HG02759 (cell line): ENCODE results near the gene NR4A2.

ENCODE experiments used
- ATAC-seq: cut with Tn5 transposase; IDR thresholded peaks from one replicate; pipeline ENCODE4 v1.9.1; 2021; ENCODE audit warnings: mild to moderate bottlenecking, moderate library complexity; ENCODE audit not compliant: unreplicated experiment

Gene NR4A2

DNA sequence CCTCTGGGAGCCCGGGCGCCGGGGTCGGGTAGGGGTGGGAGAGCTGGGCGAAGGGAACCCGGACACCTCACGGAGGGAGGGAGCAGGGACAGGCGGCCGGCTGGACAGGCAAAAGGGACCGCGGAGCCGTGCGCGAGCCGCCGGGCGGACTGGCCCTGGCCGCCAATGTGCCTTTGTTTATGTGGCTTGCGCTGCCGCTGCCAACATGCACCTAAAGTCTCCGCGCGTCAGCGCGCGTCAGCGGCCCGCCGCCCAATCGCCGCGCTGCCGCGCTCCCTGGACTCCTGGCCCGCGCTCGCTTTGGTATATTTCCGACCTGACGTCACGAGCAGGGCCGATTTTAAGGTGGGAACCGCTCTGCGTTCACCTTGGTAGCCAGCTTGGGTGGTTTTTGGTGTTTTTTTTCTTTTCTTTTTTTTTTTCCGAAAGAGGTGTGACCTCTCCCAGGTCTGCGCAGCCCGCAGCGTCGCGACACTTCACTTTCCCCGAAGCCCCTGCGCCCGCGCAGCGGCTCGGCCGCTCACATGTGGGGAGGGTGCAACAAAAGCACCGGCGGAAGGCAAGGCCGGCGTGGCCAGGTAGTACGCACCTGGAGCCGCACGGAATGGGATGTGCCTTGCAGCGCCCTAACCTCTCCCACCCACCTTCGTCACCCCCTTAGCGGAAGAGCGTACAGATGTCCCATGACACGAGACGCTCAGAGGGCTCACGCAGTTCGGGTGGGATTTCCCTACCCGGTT, at the start of gene NR4A2:
Gene NR4A2 (minus strand): TSS at position 188 of the 740 bp plus-strand sequence. CDS start 2,535 bp downstream, outside the sequence.
- ATAC-seq, result peak; percentile 72

- ATAC-seq, result peak; percentile 88
These were observed 47.7 kb upstream of the NR4A2 start for GRCh38 chr2:156380117-156380645.

DNA sequence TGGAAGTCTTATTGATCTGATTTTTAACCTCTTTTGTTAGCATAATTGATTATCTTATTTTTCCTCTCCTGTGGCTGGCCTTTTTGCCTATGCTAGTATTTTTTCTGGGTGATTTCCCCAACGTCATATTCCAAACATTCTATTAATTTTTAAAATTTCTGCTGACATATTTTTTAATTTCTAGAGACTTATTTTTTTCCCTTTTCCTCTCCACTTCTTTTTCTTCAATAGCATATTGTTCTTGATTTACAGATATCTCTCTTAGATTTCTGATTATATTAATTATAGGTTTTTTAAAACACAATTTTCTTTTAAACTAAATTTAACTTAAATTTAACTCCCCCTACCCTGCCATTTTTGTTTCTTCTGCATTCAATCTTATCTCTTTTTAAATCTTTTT, 47.2 kb upstream of the NR4A2 start:
- no peak for ATAC-seq

GRCh38 chr2:156379071-156379470, 46.5 kb upstream of the NR4A2 start:
- ATAC-seq, result no peak

DNA sequence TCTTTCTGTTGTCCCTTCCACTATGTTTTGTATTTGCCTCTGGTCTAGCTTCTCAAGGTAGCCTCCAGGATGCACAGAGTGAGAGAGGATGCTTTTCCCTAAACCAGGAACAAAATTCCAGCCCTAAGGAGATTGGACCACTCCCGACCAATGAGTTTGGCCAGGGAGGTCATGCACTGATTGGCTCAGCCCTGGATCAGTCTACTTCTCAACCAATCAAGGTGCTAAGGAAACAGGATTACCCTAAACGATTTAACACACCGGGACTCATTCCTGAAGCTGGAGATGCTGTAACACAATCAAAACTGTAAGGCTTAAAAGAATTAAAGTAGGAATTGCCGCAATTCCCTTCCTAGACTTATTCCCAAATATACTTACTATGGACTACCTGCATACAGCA, 34.2 kb upstream of the NR4A2 start:
- no peak for ATAC-seq

GRCh38 chr2:156363141-156363540, 30.6 kb upstream of the NR4A2 start:
- ATAC-seq, result no peak

- ATAC-seq, result no peak
These were observed 23.7 kb upstream of the NR4A2 start for GRCh38 chr2:156356014-156356754.

- ATAC-seq, result no peak
These were observed 20.4 kb upstream of the NR4A2 start for GRCh38 chr2:156352911-156353310.

GRCh38 chr2:156350374-156351142, 18.0 kb upstream of the NR4A2 start:
- no peak for ATAC-seq

DNA sequence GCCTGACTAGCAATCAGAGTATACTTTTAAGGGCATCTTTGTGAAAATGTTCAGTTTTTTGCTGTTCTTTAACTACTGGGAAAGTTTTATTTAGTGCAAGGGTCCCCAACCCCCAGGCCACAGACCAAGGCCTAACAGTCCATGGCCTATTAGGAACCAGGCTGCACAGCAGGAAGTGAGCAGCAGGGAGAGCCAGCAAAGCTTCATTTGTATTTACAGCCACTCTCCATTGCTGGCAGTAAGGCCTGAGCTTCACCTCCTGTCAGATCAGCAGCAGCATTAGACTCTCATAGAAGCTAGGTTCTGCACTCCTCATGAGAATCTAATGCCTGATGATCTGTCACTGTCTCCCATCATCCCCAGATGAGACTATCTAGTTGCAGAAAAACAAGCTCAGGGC, 17.1 kb upstream of the NR4A2 start:
- ATAC-seq, result no peak

DNA sequence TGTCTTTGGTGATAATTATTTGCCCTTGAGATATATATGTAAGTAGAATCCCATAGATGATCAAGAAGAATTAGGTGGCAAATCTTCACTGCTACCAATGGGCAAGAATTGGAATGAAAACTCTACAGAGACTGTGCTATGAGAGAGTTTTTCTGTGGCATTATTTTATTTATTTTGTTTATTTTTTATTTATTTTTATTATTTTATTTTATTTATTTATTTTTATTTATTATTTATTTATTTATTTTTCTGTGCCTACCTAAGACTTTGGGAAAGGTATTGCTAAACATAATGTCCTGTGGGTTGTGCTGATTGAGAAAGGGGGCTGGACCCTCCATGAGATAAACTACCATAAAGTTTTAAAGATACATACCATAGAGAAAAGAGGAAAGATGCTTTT, 16.6 kb upstream of the NR4A2 start:
- ATAC-seq, result no peak

GRCh38 chr2:156347431-156347830, 14.9 kb upstream of the NR4A2 start:
- ATAC-seq, result no peak

DNA sequence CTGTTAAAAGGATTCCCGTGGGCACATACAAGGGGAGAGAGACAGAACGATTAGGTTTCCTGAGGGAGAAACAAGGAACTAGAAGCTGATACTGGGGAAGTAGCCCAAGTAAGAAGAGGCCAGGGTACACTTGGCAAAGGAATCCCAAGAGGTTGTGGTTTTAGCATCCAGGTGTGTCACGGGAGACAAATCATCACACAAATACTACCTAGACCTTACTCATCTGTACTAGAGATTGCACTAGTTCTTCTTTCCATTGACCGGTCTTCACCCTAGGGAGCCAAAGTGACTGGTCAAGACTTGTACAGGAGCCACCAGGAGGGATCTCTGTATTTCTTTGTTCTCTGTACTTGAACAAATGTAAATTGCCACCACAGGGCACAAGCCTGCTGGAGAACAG, 14.2 kb upstream of the NR4A2 start:
- no peak for ATAC-seq

GRCh38 chr2:156345582-156345981, 13.1 kb upstream of the NR4A2 start:
- no peak for ATAC-seq

DNA sequence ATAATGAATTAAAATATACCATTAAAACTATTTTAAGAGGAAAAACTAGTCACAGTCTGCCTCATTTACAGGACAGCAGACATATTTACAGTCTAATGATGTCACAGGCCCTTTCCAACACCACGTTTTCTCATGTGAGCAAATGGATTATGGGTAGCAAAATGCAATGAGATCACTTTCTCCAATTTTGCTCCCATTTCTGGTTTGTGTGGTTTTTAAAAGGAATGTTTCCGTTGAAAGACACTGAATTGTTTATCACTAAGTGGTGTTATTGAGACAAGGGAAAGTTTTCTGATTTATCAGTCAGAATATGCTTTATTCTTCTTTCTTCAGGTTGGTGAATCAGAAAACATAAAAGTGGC, 11.4 kb upstream of the NR4A2 start:
- no peak for ATAC-seq

DNA sequence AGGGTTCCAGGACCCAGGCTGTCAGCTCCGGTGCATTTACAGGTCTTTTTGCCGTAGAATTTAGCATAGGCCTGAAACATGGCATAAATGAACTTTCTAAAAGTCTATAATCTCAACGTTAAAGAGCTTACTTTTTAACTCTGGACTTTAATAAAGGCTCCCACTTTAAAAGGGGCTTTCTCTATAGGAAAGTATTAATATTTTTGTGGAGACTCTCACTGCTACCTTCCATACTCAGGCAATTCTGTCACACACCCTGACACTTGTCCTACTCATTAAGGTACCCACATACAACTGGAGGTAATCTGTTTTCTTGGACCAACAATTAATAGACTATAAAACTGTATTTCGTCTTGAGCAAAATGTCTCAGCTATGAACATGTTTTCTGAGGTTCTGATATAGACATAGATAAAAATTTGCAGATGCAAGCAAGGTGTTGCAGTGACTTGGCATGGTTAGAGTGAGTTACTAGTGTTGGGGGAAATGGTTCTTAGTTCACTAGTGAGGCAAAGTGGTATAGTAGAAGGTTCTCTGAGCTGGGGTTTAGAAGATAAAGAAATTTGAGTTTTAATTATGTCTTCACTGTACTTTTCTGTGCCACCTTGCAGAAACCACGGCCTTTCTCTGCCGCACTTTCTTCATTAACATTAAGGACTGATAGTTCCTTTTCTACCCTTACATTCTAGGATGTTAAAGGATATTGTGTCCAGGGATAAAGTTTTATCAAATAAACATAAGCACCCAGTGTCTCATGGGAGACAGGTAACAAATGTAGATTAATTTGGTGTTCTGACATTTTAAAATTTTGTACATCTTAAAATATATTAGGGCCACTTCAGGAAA, 10.8 kb upstream of the NR4A2 start:
- ATAC-seq, result no peak

- peak; percentile 60 for ATAC-seq
These were observed 10.0 kb upstream of the NR4A2 start for GRCh38 chr2:156342254-156343095.

DNA sequence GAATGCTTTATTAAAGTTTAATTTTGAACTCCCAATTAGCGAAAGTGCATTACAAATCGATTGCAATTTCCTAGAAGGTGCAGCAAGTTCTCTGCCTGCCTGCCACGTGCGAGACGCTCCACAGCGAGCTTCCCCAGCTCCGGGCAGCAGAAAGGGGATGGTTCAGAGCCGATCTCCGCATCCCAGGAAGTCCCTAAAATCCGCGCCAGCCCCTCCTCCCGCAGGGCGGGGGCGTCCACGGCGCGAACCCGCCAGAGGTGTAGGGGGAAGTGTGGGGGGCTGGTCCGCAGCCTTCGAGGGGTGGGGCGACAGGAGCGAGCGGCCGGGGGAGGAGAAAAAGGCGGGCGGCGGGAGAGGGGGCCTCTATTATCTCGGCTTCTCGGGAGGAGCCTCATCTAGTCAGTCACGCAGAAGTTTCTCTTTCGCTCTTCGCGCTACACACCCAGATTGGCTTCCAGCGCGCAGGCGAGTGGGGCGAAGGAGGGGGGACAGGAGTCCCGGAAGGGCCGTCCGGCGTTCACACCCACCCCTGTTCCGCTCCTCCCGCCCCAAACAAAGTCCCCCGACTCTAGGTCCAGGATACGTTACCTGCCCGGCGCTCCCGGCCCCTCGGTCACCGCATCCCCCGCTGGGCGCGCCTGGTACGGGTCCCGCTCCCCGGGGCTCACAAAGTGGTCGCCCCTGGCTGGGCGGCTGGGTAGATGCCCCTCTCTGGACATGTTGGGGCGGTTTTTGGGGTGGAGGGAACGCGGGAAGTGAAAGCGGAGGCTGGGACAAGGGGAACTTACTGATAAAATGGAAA, 9.1 kb upstream of the NR4A2 start:
- peak; percentile 75 for ATAC-seq
